Stimulated activated CD8-positive, alpha-beta memory T cell treated with anti-CD3 and anti-CD28 coated beads, Interleukin-4, amount 100 ng/mL, for 4 hours (primary cell): ENCODE measurements around the gene MRO.
A peak's percentile ranks its signal among the peaks of the same experiment; 100 is the strongest.
"Not testable (repeated sequence)": the region's sequence is repeated elsewhere in the genome, so short reads cannot be mapped to it uniquely, and the experiment has no call there.

ENCODE experiments used
- DNase-seq, 2 donors: peaks; one replicate each; pipeline ENCODE4 v3.0.0-alpha.2; 2020; ENCODE audit warnings: low read depth in 2 of 2, low spot score in 1 of 2

Gene MRO

DNA sequence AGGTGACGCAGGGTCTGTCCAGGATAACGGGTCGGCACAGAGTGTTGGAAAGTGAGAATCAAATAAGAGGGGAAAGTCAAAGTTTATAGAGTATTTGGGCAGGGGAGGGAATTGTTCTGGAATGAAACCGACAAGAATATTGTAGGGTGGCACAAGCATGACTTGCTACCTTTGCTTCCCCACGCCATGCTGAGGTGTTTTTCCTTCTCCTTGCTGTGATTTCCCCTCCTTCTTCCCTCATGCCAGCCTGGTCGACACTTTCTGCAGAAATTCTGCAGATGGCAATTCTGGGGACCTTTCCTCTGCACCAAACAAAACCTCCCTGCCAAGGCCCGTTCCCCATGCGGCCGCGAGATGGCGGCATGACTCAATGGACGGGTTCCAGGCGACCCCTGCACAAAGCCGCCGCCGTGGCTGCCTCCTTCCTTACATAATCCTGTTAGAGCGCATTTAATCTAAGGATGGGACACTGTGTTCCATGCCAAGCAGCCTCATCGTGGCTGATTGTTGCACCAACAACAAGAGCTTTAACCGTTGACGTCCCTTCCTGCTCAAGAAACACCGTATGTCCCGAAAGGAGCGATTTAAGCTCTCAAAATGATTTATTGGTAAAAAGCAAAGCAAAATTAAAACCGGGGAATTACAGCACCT lies at the start of gene MRO:
TSS of gene MRO (minus strand) at position 289 of the 651 bp plus-strand sequence. CDS start 10,616 bp downstream, outside the sequence.
- DNase-seq = peak; percentile 45 to 65

DNA sequence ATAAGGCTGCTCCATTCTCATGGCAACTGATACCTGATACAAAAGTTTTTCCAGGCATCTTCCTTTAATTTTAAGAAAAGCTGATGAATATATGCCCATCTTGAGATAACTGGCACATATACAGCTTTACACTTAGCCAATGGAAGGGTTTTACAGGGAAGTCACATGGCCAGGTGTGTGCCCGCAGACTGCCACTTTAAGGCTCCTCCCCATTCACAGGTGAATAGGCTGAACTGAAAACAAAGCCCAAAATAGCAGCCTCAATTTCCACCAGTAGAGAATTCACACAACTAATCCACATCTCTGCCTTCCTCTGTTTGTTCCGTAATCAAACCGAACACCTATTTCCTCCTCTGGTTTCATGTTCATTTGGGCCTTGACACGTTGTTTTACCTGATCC lies 49.3 kb upstream of the MRO start:
- DNase-seq = no peak

DNA sequence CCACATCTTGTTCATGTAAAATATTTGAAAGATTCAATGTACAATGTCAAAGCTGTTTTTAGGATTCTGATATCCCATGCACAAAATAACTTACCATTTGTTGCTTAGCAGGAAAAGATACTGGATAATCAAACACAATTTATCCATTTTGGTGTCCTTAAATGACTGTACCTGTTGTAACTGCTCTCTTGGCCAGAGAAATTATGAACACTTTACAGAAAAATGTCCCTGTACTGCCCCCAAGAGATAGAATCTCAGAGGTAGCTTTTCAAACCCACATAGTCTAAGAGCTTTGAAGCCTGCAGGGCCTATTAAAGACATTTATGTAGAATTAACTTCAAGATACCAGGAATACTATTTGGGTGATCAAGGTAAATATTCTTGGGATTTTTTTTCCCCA lies 46.9 kb upstream of the MRO start:
- DNase-seq = no peak

DNA sequence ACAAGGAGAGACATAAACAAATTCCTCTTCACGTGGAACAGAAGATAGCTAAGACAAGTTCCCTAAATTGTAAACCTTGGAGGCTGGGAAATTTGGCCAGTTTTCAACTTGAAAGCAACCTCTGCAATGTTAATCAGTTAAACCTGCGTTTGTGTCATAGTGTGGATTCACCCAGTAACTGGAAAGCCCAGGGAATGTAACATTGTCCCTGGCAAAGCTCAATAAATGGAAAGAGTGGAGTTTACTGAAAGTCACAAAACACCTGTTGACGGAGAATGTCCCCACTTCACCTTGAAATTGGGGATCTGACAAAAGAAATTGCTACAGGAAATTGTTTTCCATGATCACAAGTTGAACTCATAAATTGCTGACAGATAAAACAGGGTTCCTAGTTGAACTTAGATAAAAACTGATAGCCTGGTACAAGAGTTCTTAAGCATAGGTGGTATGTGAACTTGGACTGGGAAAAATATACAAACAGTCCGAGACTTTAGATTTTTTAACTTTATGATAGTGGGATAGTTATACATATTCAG lies 44.1 kb upstream of the MRO start:
- no peak for DNase-seq

DNA sequence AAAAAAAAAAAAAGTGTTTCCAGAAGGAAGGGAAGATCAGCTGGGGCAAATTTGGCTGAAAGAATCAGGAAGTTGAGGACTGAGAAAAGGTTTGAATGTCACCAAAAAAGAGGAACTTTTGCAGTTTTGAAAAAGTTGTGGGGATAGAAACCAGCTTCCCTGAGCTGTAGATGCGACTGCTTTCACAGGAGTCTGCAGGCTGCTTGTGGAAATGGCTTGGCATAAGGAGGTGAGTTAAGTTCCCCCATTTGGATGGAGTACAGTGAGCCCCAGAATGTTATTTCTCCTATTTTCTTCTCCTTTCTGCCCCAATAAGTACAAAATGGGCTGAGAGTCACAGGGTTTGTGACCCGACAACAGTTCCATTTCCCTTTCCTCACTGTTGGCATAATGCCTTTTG lies 42.6 kb upstream of the MRO start:
- DNase-seq = no peak

DNA sequence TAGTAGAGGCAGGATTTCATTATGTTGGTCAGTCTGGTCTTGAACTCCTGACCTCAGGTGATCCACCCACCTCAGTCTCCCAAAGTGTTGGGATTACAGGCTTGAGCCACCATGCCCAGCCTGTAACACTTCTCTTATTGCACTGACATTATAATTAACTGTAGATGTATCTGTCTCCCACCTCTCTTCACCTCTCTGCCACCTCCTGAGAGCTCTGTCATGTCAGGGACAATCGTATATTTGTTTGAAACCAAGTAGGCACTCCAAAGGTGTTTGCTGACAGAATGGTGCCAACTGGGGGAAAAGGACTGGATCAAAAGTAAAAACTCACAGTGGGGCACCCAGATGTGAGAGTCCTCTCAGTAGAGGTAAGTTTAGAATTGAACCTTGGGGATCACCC lies 41.8 kb upstream of the MRO start:
- DNase-seq = no peak

DNA sequence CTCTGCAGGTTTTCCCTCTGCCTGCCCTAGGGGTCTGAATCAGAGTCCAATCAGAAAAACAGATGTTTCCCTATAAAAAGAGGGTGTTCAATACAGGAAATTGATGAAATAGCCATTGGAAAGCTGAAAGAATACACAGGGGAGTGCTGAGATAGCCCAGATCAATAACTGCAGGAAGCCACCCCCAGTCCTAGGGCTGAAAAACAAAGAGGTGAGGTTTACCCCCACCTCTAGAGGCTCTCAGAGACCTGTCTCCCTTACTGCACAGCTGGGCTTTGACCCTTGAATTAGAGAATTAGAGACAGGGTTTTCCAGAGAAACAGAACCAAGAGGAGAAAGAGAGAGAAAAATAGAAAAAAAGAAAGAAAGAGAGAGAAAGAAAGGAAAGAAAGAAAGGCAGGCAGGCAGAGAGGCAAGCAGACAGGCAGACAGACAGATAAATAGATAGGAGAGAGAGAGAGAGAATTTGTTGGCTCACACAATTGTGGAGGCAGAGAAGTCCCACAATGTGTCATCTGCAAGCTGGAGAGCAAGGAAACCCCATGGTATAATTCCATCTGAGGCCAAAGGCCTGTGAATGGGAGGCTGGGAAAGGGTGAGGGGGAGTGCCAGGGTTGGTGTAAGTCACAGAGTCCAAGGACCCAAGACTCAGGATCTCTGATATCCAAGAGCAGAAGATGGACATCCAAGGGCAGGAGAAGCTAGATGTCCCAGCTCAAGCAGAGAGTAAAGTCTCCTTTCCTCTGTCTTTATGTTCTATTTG lies 40.2 kb upstream of the MRO start:
- DNase-seq = no peak

DNA sequence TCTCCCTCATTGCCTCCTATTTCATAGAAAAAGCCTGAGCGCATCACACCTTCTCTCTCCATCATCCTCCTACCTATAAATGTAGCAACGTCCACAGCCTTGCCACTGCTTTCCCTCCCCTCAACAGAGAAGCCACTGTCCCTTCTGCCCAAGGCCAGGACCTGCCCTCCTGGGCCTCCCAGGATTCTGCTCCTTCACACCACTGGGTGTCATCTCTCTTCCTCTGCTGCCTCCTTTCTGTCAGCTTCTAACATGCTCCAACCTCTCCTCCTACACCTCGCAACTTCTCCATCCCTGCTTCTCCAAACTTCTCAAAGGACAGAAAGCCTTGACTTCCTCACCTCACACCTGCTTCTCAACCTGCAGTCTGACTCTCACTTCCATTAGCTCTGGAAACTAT lies 37.9 kb upstream of the MRO start:
- no peak for DNase-seq

DNA sequence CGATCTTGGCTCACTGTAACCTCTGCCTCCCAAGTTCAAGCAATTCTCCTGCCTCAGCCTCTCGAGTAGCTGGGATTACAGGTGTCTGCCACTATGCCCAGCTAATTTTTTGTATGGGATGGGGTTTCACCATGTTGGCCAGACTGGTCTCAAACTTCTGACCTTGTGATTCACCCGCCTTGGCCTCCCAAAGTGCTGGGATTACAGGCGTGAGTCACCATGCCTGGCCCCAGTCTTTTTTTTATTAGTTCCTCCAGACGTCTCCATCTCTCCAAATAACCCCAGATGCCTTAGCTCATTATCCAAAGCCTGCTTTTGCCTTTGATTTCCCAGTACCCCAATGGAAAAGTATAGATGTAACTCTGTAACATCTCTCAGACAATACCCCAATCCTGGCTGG lies 37.4 kb upstream of the MRO start:
- not testable (repeated sequence) for DNase-seq

DNA sequence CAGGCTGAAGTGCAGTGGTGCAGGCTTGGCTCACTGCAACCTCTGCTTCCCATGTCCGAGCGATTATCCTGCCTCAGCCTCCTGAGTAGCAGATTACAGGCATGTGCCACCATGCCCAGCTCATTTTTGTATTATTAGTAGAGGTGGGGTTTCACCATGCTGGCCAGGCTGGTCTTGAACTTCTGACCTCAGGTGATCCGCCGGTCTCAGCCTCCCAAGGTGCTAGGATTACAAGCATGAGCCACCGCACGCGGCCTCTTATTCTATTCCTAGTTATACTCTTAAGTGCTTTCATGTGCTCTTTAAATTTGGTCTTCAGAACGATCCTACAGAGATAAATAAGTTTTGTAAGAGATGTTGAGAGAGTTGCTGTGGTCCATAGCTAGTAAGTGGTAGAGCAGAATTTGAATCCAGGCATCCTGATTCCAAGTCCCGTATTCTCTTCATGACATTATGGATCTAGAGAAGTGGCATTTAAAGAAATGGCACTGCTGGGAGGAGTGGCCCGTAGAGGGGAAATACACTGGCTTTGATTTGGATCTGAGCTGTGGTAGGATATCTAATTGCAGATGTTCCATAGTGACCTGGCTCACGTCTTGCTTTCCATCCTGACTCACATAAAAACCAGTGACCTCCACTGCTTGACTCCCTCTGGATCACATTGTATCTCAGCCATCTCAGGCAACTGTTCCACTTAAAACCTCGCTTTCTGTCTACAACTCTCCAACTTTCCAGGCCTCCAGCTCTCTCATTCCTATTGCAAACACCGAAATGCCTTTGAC lies 36.4 kb upstream of the MRO start:
- no peak for DNase-seq

DNA sequence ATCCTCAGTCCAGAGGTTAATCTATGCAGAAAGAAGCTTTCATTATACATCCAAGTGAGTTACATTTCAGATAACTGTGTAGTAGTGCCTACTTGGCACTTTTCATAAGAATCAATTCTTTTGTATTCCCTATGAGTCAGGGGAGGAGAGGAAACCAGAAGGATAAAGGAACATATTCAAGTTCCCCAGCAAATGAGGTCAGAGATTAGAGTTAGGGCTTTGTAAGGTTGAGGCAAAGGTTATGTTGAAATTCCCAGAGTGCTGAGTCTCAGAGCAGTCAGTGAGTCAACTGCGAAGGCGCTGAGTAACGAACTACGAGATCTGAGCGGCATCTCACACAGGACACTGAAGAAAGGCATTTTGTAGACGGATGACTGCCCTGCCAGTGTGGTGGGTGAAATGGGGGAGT lies 34.1 kb upstream of the MRO start:
- DNase-seq = no peak

DNA sequence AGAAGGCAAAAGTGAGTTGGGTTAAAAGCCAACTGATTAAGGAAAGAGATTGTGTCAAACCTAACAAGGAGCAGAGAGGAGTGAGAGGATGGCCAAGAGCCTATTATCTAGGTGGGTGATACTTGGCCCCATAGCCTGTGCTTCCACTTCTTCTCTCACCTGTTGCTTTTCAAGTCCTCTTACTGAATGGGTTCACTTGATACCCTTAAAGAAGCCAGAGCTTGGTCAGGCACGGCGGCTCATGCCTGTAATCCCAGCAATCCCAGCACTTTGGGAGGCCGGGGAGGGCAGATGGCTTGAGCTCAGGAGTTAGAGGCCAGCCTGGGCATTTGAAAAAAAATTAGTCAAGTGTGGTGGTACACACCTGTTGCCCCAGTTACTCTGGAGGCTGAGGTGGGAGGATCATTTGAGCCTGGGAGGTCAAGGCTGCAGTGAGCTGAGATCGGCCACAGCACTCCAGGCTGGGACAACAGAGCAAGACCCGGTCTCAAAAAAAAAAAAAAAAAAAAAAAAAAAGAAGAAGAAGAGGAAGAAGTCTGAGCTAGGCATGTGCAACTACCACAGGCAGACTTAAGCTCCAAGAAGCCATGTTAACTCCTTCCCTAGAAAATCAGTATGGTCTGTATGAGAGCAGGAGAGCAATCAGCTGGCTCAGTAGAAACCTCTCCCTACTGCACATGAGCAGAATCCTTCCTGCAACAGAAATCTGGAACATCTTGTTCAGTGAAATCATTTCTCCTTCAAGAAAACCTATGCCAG lies 30.7 kb upstream of the MRO start:
- DNase-seq = no peak

DNA sequence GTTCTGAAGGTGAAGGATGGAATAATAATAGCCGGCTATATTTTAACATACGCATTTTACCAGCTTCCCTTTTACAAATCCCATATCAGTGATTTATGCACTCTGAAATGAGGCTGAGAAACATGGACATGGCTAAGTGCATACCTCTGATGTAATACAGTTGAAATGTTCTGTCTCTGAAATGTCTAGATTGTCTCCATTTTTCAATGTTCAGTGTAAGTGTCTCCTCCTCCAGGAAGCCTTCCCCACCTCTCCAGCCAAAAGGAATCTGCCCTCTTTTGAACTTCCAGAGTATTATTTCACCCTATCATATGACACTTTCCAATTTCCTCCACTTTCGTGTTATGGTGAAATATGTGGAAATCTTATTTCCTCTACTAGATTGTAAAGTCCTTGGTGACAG lies 29.6 kb upstream of the MRO start:
- DNase-seq = no peak

DNA sequence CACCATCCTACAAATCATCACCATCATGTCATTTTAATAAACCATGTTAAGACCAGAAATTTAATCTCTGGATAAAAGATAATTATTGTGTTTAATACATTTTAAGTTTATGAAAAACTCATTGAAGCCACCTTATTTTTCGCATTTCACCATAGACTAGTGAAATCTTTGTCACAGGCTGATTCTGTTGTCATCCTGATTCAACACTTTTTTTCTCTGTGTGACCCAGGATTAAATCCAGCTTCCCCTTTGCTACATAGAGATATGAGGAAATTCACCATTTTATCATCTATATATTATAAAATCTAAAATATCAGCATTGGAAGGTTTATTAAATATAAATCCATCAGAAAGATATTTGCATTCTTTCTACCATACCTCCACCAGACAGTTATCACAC lies 29.2 kb upstream of the MRO start:
- no peak for DNase-seq

DNA sequence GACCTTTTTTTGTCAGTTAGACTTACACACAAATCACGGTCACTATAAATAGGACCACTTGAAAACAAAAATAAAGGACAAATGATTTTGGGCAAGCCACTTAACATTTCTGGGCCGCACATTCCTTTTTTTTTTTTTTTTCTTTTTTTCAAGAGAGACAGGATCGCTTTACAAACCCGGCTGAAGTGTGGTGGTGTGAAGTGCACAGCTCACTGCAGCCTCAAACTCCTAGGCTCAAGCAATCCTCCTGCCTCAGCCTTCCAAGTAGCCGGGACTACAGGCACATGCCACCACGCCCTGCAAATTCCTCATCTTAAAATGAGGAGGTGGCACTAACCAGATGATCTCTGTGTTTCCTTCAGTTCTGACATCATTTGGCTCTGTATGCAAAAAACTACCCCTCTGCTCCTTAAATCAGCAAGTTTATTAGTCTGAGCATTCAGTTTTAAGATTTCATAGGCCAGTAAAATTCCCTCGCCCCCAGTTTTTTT lies 28.3 kb upstream of the MRO start:
- DNase-seq = no peak

DNA sequence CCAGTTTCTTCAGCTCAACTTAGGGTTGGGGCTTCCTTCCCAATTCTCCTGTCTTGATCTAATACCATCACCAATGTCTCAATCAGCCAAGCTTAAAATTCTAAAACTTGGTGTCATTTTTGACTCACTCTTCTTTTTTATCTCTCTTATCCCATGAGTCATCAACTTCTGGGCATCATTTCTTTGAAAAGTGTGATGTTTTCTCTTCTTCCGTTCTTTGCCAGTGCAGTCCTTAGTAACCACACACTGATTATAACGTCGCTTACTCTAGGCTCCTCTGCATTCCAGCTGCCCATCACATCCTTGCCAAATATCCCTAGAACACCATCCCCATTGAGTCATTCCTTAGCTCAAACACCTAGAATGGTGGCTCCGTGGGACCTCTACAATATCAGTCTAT lies 27.4 kb upstream of the MRO start:
- DNase-seq = no peak

DNA sequence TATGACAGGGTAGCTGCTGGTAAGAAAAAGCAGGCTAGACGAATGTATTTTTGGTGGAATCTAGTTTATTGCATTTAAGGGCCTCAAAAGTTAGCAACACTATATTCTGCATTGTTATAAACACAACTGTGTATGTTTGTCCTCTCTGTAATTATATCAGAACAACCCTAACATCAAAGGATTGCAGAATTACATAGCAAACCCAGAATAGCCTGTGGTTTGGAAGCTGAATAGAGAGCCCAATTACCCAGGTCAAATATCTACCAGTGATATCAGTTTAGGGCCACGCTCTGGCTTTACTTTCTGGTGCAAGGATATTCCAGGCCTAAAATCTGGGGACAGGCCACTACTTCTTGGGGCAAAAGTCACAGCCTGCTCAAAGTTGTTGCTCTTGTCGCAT lies 25.1 kb upstream of the MRO start:
- DNase-seq = no peak

DNA sequence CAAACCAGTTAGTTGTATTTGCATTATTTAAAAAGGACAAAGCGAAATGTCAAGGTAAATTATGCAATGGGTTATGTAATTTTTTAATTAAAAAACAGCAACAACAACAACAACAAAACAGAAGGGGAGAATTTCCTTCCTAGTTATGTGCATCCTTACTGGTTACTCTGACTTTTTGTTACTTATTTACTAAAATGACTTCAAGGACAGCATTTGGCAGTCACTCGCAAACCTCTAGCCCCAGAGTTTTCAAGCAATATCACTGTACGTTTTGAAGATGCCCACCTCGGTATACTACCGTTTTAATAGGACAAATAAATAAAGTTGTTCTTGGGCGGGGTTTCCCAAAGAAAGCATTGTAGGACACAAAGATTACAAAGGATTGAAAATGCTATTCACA lies 24.7 kb upstream of the MRO start:
- DNase-seq = no peak

DNA sequence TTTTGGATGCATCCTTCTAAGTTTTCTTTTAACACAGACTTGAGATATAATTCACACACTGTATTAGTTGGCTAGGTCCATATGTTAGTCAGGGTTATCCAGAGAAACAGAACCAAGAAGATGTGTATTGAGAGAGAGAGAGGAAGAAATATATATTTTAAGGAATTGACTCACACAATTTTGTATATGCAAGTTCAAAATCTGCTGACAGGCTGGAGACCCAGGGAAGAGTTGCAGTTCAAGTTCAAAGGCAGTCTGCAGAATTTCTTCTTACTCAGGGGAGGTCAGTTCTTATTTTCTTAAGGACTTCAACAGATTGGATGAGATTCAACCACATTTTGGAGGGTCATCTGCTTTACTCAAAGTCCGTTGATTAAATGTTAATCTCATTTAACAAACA lies 23.0 kb upstream of the MRO start:
- no peak for DNase-seq

DNA sequence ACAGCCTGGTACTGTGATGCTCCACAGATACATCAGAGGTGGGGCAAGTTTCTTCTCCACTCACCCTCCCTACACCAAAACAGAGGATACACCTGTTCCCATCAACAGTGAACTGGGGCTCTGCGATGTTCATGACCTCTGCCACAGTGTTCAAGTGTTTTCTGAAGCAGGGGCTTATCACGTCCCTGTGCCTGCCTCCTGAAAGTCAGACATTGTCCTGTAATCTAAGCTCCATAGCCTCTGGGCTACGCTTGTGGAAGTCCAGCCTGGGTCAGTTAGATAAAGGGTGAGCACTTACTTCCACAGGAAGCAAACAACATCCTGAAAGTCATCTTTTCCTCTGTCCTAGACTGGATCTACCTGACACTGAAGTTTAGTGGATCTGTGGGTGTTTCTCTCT lies 20.2 kb upstream of the MRO start:
- no peak for DNase-seq

DNA sequence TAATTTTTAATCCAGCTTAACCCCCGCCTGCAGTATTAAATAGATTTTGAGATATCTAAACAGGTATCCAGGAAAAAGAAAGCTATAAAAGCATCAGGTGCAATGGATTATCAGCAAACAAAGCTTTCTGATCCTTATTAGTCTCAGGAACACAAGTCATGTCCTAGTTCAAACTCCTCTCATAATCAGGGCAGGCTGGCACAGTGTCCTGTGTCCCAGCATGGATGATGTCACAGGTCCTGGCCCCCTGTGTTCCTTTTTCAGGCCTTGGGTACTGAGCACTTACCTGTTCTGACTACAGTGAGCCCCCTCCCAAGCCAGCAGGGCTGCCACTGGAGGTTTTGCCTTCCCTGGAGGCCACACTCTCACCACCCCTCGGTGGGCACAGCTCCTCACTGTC lies 19.5 kb upstream of the MRO start:
- no peak for DNase-seq
